Endothelial cell of umbilical vein (primary cell): ENCODE data around the gene EGR1.

Source experiments
- CTCF ChIP-seq, 2 donors: IDR thresholded peaks; 1 replicate in 1 of 2; 2 replicates in 1 of 2; pipeline ENCODE4 v1.5.1; 2011; ENCODE audit warnings: low read length in 2 of 2, mild to moderate bottlenecking in 2 of 2, moderate library complexity in 2 of 2, control low read depth in 1 of 2, inconsistent platforms in 1 of 2, low read depth in 1 of 2; ENCODE audit not compliant: insufficient read depth in 1 of 2; ENCODE audit errors: extremely low read depth in 1 of 2
- POLR2AphosphoS5 ChIP-seq: IDR thresholded peaks from 2 replicates; pipeline ENCODE4 v1.6.1; 2012; ENCODE audit warnings: low read depth, mild to moderate bottlenecking, control low read depth, low read length, moderate library complexity; ENCODE audit not compliant: insufficient read depth

GRCh38 chr5:138435943-138436342, 29.3 kb upstream of the EGR1 start:
- TF ChIP-seq CTCF (IDR thresholded peaks at IDR 0.05; ENCODE audit: extremely low read depth in 1 of 2, insufficient read depth in 1 of 2, low read depth in 1 of 2, low read length in 2 of 2), result no peak
- no peak for TF ChIP-seq POLR2AphosphoS5
